HTR-8/SVneo (cell line): ENCODE results near the gene CREBBP.

Experiments
- DNase-seq: peaks from one replicate; pipeline ENCODE4 v3.0.0; 2011; ENCODE audit warnings: low spot score, mixed read lengths; ENCODE audit not compliant: insufficient read length
- FAIRE-seq: peaks from 2 replicates; lab custom pipeline; 2011; peaks lifted over from hg19 to GRCh38; lab: Jason Lieb, UNC

Gene CREBBP

GRCh38 chr16:3830625-3831254, 49.8 kb downstream of the CREBBP start:
- FAIRE-seq (no peak), DNase-seq (no peak)

- no peak for FAIRE-seq
- DNase-seq, result no peak
These were observed 50.6 kb downstream of the CREBBP start for GRCh38 chr16:3829631-3830536.

GRCh38 chr16:3825940-3826339, 54.6 kb downstream of the CREBBP start:
- FAIRE-seq (no peak), DNase-seq (no peak)

- DNase-seq (no peak), FAIRE-seq (no peak)
These were observed 55.4 kb downstream of the CREBBP start for GRCh38 chr16:3825103-3825502.

GRCh38 chr16:3824121-3824795, 56.3 kb downstream of the CREBBP start:
- DNase-seq (no peak), FAIRE-seq (no peak)

- FAIRE-seq (no peak), DNase-seq (no peak)
These were observed 57.1 kb downstream of the CREBBP start for GRCh38 chr16:3823427-3823826.

- FAIRE-seq (no peak), DNase-seq (no peak)
These were observed 58.0 kb downstream of the CREBBP start for GRCh38 chr16:3822366-3823045.

GRCh38 chr16:3821184-3821583, 59.3 kb downstream of the CREBBP start:
- DNase-seq (no peak), FAIRE-seq (no peak)

- FAIRE-seq, result no peak
- DNase-seq, result peak; percentile 77
These were observed 60.5 kb downstream of the CREBBP start for GRCh38 chr16:3819746-3820724.

GRCh38 chr16:3819175-3819527, 61.4 kb downstream of the CREBBP start:
- no peak for DNase-seq
- no peak for FAIRE-seq

GRCh38 chr16:3816326-3816725, 64.2 kb downstream of the CREBBP start:
- DNase-seq (no peak), FAIRE-seq (no peak)

- FAIRE-seq (no peak), DNase-seq (no peak)
These were observed 65.8 kb downstream of the CREBBP start for GRCh38 chr16:3814755-3815154.

GRCh38 chr16:3812469-3813172, 67.9 kb downstream of the CREBBP start:
- no peak for FAIRE-seq
- no peak for DNase-seq

- FAIRE-seq (no peak), DNase-seq (no peak)
These were observed 69.7 kb downstream of the CREBBP start for GRCh38 chr16:3810818-3811217.

- DNase-seq (no peak), FAIRE-seq (no peak)
These were observed 70.3 kb downstream of the CREBBP start for GRCh38 chr16:3810198-3810664.

GRCh38 chr16:3808308-3809063, 72.0 kb downstream of the CREBBP start:
- FAIRE-seq, result no peak
- DNase-seq, result no peak

- FAIRE-seq, result no peak
- no peak for DNase-seq
These were observed 72.9 kb downstream of the CREBBP start for GRCh38 chr16:3807425-3808123.
